RKO (cell line): Measurements from ENCODE around the gene CILP2.

ENCODE experiments used
- DNase-seq: peaks from one replicate; pipeline ENCODE4 v3.0.0-alpha.2; 2016; ENCODE audit warnings: low spot score

The CILP2 gene

DNA sequence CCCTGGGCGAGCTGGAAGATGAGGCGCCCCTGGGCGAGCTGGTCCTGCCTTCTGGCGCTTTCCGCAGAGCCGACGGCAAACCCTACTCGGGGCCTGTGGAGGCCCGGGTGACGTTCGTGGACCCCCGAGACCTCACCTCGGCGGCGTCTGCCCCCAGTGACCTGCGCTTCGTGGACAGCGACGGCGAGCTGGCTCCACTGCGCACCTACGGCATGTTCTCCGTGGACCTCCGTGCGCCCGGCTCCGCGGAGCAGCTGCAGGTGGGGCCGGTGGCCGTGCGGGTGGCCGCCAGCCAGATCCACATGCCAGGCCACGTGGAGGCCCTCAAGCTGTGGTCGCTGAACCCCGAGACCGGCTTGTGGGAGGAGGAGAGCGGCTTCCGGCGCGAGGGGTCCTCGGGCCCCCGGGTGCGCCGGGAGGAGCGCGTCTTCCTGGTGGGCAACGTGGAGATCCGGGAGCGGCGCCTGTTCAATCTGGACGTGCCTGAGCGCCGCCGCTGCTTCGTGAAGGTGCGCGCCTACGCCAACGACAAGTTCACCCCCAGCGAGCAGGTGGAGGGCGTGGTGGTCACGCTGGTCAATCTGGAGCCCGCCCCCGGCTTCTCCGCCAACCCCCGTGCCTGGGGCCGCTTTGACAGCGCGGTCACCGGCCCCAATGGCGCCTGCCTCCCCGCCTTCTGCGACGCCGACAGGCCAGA, 6.3 kb downstream of the CILP2 start:
- DNase-seq = no peak

DNA sequence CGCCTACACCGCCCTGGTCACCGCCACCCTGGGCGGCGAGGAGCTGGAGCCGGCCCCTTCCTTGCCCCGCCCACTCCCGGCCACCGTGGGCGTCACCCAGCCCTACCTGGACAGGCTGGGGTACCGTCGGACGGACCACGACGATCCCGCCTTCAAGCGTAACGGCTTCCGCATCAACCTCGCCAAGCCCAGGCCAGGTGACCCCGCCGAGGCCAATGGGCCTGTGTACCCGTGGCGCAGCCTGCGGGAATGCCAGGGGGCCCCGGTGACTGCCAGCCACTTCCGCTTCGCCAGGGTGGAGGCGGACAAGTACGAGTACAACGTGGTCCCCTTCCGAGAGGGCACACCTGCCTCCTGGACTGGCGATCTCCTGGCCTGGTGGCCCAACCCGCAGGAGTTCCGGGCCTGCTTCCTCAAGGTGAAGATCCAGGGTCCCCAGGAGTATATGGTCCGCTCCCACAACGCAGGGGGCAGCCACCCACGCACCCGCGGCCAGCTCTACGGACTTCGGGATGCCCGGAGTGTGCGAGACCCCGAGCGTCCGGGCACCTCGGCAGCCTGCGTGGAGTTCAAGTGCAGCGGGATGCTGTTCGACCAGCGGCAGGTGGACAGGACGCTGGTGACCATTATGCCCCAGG, 7.0 kb downstream of the CILP2 start:
- DNase-seq = no peak

- no peak for DNase-seq
Observed at GRCh38 chr19:19545707-19546106, 7.6 kb downstream of the CILP2 start.

DNA sequence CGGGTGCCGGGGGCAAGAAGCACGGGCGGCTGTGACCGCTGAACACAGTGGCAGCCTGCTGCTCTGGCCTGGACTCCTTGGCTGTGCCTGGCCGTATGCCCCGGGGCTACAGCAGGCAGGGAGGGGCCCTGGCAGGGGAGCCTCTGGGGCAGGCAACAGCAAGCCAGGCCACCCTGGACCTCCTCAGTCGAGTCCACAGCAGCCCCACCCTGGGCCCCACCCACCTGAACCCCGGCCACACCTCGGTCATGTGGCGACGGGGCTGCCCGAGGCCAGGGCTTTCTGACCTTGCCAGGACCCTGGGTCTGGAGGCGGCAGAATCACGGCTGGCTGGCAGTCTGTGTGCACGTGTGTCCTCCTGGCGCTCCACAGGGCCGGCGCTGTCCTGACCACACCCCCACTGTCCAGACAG, 8.7 kb downstream of the CILP2 start:
- DNase-seq = no peak

GRCh38 chr19:19547674-19548336, 9.7 kb downstream of the CILP2 start:
- no peak for DNase-seq

- DNase-seq = no peak
Observed at GRCh38 chr19:19548915-19549759, 11.1 kb downstream of the CILP2 start.

GRCh38 chr19:19549804-19550464, 11.9 kb downstream of the CILP2 start:
- DNase-seq = no peak

GRCh38 chr19:19550485-19550929, 12.4 kb downstream of the CILP2 start:
- no peak for DNase-seq

- no peak for DNase-seq
Observed at GRCh38 chr19:19550972-19551852, 13.1 kb downstream of the CILP2 start.

DNA sequence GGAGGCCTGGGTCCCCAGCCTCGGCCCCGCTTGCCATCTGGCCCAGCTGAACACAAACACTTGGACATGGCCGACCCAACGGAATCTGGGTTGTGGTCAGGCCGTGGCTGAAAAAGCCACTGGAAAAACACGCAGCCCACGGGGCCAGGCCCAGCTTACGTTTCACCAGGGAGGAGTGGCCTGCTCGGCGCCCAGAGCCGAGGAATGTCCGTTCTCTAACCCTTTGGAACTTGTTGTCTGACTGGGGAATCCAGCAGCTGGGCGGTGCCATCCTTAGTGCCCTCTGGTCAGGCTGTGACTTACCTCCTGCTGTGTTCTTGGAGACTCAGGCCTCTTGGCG, 13.8 kb downstream of the CILP2 start:
- no peak for DNase-seq

DNA sequence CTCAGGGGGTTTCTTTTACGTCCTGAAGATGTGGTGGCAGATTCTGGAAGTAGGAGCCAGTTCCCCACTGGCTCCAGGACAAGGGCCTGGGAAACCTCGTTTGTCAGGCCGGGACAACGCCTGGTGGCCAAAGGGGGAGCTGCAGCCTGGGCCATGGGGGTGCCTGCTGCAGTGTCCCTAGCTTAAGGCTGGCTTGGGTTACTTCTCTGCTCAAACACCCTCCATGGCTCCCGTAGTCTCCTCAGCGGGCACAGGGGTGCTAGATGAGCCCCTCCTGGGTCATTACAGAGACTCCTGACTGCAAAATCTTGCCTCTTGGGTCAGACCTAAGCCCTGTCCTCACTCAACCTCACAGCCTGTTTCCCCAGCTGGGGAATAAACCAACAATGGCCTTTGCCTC, 14.7 kb downstream of the CILP2 start:
- DNase-seq = no peak

DNA sequence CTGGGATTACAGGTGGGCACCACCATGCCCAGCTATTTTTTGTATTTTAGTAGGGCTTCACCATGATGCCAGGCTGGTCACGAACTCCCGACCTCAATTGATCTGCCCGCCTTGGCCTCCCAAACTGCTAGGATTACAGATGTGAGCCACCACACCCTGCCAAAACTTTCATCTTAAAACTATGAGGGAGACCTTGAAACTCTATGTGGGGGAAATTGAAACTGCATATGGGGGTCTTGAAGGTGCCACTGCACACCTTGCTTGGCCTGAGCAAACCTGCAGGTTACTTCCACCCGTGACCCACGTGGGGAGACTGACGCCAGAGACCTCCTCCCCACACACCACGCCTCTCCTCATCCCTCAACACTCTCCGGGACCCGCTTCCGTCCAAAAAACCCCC, 15.6 kb downstream of the CILP2 start:
- no peak for DNase-seq

GRCh38 chr19:19554074-19555023, 16.3 kb downstream of the CILP2 start:
- DNase-seq = peak; percentile 60

GRCh38 chr19:19558055-19558454, 20.0 kb downstream of the CILP2 start:
- DNase-seq = no peak

DNA sequence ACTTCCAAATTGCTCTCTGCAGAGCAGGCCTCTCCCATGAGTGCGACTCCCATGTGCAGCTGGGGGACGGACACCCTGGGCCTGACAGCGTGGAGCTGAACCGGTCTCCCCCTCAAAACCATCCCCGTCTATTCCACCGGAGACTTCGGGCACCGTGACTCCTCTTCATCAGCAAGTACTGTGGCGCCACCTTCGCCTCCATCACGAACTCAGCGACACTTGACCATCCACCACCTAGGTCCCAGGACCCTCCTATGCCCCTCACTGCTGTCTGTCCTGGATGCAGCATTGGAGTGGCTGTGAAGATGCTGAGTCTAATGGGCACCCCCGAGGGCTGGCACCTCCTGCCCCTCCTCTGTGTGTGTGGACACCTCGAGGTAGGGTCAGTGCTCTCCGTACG, 20.6 kb downstream of the CILP2 start:
- no peak for DNase-seq

GRCh38 chr19:19559931-19560330, 21.9 kb downstream of the CILP2 start:
- no peak for DNase-seq

GRCh38 chr19:19561946-19562664, 24.0 kb downstream of the CILP2 start:
- no peak for DNase-seq

- DNase-seq = no peak
Observed at GRCh38 chr19:19562665-19563347, 24.7 kb downstream of the CILP2 start.
